Colonic mucosa (tissue), 4 donors: Measurements from ENCODE around the gene SERPINC1. TPM values are rescaled to one million over a fixed set of nuclear protein-coding genes. Genes with fewer than 3 reads are reported as not detected.
"Not testable (repeated sequence)": the region's sequence is repeated elsewhere in the genome, so short reads cannot be mapped to it uniquely, and the experiment has no call there.

Source experiments
- DNase-seq: peaks from one replicate; pipeline ENCODE4 v3.0.0-alpha.2; 2020
- H3K27ac ChIP-seq: fragments of 200-600 bp; one replicate; pipeline ENCODE4 v1.8.0; 2021
- H3K27me3 ChIP-seq: fragments of 200-600 bp; one replicate; pipeline ENCODE4 v1.8.0; 2021
- H3K36me3 ChIP-seq: fragments of 200-600 bp; one replicate; pipeline ENCODE4 v1.8.0; 2021
- H3K4me1 ChIP-seq: fragments of 200-600 bp; one replicate; pipeline ENCODE4 v1.8.0; 2021; ENCODE audit warnings: mild to moderate bottlenecking
- H3K4me3 ChIP-seq: fragments of 200-600 bp; one replicate; pipeline ENCODE4 v1.8.0; 2021
- H3K9ac ChIP-seq, 2 donors: one replicate each; pipeline ENCODE4 v1.7.0; 2013; ENCODE audit warnings: control low read depth in 2 of 2, low read depth in 2 of 2, low read length in 2 of 2
- H3K9me3 ChIP-seq: fragments of 200-600 bp; one replicate; pipeline ENCODE4 v1.8.0; 2021
- intact Hi-C: fragments of 100-400 bp; cut with DNase I; formaldehyde crosslinking; loops from one replicate; pipeline ENCODE4 v1.14.1; 2022
- total RNA-seq, 2 donors: library from RNA; stranded (reverse); fragmentation: NEBNext Ultra II Directional in 1 of 2; extraction: Animal tissue kit (Norgen Biotek cat#: 25700) in 1 of 2; gene quantifications; one replicate each; pipeline ENCODE4 v1.2.1, GENCODE V29; 2021
- TF ChIP-seq, protein P1 (sequence below): fragments of 200-600 bp; IDR thresholded peaks from one replicate; pipeline ENCODE4 v1.8.0; 2022; ENCODE audit warnings: antibody characterized with exemption, mild to moderate bottlenecking
- donor health status: healthy.
- donor health status: DM: no; HTN: no; CAD: no.
- donor health status: DM: no; HTN: no; CAD: no.

The SERPINC1 gene
- total RNA-seq, 2 donors from 2014 or later, result 0.29 to 1.8 TPM

DNA sequence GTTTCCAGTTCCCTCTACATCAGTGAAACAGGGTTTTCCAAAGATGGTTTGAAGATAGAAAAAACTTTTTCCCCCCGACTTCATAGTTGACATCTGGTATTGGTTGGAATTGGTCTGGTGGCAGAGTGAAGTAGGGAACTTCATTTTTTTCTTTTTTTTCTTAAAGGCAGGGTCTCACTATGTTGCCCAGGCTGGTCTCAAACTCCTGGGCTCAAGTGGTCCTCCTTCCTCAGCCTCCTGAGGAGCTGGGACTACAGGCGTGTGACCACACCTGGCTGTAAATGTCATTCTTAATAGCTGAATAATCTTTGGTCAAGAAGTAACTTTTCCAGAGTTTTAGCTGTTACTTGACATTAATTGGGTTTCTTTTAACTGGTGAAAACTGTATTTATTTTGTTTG, 27.2 kb downstream of the SERPINC1 start:
- no peaks in the 10 kb centered on the region for H3K9me3 ChIP-seq
- H3K27ac ChIP-seq, result no peak overlapping the region
- no peak overlapping the region for H3K4me3 ChIP-seq
- TF ChIP-seq, protein P1, sequence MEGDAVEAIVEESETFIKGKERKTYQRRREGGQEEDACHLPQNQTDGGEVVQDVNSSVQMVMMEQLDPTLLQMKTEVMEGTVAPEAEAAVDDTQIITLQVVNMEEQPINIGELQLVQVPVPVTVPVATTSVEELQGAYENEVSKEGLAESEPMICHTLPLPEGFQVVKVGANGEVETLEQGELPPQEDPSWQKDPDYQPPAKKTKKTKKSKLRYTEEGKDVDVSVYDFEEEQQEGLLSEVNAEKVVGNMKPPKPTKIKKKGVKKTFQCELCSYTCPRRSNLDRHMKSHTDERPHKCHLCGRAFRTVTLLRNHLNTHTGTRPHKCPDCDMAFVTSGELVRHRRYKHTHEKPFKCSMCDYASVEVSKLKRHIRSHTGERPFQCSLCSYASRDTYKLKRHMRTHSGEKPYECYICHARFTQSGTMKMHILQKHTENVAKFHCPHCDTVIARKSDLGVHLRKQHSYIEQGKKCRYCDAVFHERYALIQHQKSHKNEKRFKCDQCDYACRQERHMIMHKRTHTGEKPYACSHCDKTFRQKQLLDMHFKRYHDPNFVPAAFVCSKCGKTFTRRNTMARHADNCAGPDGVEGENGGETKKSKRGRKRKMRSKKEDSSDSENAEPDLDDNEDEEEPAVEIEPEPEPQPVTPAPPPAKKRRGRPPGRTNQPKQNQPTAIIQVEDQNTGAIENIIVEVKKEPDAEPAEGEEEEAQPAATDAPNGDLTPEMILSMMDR, result no peak
- intact Hi-C loops, result no loop called here
- H3K27me3 ChIP-seq, result no peaks in the 10 kb centered on the region
- no peak overlapping the region for H3K9ac ChIP-seq
- DNase-seq, result no peak
- H3K4me1 ChIP-seq, result no peaks in the 10 kb centered on the region
- no peaks in the 10 kb centered on the region for H3K36me3 ChIP-seq

DNA sequence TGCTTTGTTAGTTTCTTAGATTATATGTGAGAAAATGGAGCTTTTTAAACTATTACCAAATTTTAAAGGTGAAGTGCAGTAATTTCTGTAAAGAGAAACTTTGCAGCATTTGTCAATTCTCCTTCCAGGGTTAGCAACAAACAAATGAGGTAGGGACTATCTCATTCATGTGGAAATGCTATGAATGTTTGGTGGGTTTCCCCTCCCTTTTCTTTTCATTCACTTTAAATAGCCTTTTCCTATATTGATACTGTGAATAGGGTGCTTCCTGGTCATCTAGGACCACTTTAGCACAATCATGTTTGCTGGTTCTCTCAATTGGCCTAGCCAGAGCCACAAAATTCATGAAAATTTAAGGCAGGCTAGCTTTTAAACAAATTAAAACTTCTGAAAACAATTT, 28.4 kb downstream of the SERPINC1 start:
- intact Hi-C loops, result no loop called here
- H3K9ac ChIP-seq, result no peak overlapping the region
- H3K27ac ChIP-seq, result no peak overlapping the region
- H3K36me3 ChIP-seq, result no peaks in the 10 kb centered on the region
- no peaks in the 10 kb centered on the region for H3K27me3 ChIP-seq
- no peak overlapping the region for H3K4me3 ChIP-seq
- DNase-seq, result no peak
- H3K9me3 ChIP-seq, result no peaks in the 10 kb centered on the region
- no peaks in the 10 kb centered on the region for H3K4me1 ChIP-seq
- TF ChIP-seq, protein P1, result no peak

DNA sequence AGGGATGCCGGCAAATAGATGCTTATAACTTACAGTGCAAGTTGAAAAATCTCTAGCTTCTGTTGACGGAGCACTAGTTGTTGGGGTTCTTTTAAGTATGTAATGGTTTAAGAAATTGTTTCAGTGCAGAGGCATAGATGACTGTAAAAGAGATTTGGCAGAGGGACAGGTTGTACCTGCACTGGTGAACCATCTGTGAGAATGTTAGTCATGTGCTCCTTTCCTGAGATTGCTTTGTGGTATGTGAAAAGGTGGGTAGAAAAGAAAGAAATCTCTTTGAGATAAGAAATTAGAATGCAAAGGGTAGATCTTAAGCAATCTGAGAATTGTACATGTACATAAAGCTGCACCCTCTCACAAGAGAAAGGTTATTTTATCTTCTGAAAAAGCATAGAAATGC, 29.5 kb downstream of the SERPINC1 start:
- intact Hi-C loops, result no loop called here
- TF ChIP-seq, protein P1, result no peak

DNA sequence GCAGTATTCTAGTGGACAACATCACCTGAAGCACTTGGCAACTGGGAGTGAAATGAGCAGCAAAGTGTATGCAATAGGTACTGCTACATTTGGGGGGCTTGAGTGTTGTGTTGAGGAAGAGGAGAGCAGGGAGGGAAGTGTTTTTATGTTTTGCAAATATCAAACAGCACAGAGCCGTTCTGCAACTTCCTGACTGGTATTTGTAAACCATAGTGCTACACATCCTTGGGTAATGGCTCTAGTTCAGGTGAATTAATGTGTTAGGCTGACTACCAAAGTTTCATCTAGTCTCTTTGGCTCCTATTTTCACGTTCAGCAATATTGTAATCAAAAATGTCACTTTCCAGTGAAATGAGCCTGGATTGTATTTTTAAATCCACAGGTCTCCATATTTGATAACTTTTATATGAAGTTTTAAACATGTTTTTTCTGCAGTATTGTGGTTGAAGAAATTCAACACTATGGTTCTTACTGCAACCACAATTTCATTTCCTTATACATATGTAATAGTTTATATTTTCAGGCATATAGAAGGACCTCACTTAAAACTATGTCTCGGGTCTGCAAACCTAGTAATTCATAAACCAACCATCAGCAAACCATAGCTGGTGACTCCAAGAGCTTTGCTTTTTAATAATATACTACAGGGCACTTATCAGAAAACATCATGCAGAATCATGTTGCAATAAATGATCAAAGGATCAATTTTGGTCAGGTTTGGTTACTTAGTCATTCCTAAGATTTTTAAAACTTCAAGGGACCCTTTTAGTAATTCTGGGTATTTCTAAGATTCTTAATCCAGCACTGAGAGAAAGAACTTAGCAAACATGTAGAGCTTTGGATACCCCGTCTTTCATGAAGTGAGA, 30.1 kb downstream of the SERPINC1 start:
- DNase-seq, result no peak
- Histone ChIP-seq H3K4me1 (no peaks in the 10 kb centered on the region), H3K9me3 (no peaks in the 10 kb centered on the region), H3K36me3 (no peaks in the 10 kb centered on the region), H3K27me3 (no peaks in the 10 kb centered on the region), H3K9ac (no peak overlapping the region), H3K4me3 (no peak overlapping the region), H3K27ac (no peak overlapping the region)
- intact Hi-C loops, result no loop called here
- TF ChIP-seq, protein P1, result no peak

More for the DNA sequence above, 29.5 kb downstream of the SERPINC1 start:
- Histone ChIP-seq H3K9me3 (no peaks in the 10 kb centered on the region), H3K36me3 (no peaks in the 10 kb centered on the region), H3K9ac (no peak overlapping the region), H3K4me3 (no peak overlapping the region), H3K4me1 (no peaks in the 10 kb centered on the region), H3K27me3 (no peaks in the 10 kb centered on the region), H3K27ac (no peak overlapping the region)
- DNase-seq, result no peak

DNA sequence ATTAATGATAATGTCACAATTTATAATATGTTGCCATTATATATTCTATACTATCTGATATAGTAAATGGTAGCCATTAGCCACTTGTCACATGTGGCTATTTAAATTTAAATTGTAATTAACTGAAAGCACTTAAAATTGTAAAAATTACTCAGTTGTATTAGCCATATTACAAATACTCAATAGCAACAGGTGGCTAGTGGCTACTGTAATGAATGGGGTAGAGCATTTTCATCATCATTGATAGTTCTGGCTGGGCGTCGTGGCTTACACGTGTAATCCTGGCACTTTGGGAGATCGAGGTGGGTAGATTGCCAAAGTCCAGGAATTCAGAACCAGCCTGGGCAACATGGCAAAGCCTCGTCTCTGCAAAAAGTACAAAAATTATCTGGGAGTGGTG, 32.4 kb downstream of the SERPINC1 start:
- Histone ChIP-seq H3K4me3 (no peak overlapping the region), H3K36me3 (no peaks in the 10 kb centered on the region), H3K27me3 (no peaks in the 10 kb centered on the region), H3K9me3 (no peaks in the 10 kb centered on the region), H3K27ac (no peak overlapping the region), H3K9ac (no peak overlapping the region), H3K4me1 (no peaks in the 10 kb centered on the region)
- DNase-seq, result no peak
- TF ChIP-seq, protein P1, result no peak
- intact Hi-C loops, result no loop called here

DNA sequence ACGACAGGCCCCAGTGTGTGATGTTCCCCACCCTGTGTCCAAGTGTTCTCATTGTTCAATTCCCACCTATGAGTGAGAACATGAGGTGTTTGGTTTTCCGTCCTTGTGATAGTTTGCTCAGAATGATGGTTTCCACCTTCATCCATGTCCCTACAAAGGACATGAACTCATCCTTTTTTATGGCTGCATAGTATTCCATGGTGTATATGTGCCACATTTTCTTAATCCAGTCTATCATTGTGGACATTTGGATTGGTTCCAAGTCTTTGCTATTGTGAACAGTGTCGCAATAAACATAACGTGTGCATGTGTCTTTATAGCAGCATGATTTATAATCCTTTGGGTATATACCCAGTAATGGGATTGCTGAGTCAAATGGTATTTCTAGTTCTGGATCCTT, 36.0 kb downstream of the SERPINC1 start:
- H3K27ac ChIP-seq, H3K4me1 ChIP-seq, H3K36me3 ChIP-seq, DNase-seq, H3K9me3 ChIP-seq, H3K27me3 ChIP-seq, H3K4me3 ChIP-seq, intact Hi-C loops, H3K9ac ChIP-seq: not testable (repeated sequence)
